Fibroblast of lung (primary cell): ENCODE measurements around the gene TOGARAM2. TPM values are rescaled to one million over a fixed set of nuclear protein-coding genes. Genes with fewer than 3 reads are reported as not detected.

Experiments
- DNase-seq, 2 donors: peaks; one replicate each; pipeline versions ENCODE4 v3.0.0 to v3.0.0-alpha.2; 2010; ENCODE audit warnings: low read depth in 2 of 2
- H2AFZ ChIP-seq: 2 replicates; pipeline ENCODE4 v1.5.1; 2012; ENCODE audit warnings: low read length, control low read depth, inconsistent platforms
- H3K27ac ChIP-seq: 2 replicates; pipeline ENCODE4 v1.5.1; 2011; ENCODE audit warnings: low read length, control low read depth; ENCODE audit not compliant: insufficient read depth
- H3K27me3 ChIP-seq: 2 replicates; pipeline ENCODE4 v1.5.1; 2011; ENCODE audit warnings: mild to moderate bottlenecking, low read length; ENCODE audit not compliant: control insufficient read depth, insufficient read depth
- H3K36me3 ChIP-seq: 2 replicates; pipeline ENCODE4 v1.5.1; 2011; ENCODE audit warnings: low read length; ENCODE audit not compliant: control insufficient read depth, insufficient read depth
- H3K4me1 ChIP-seq: 2 replicates; pipeline ENCODE4 v1.5.1; 2011; ENCODE audit warnings: low read length; ENCODE audit not compliant: control insufficient read depth, insufficient read depth; ENCODE audit errors: extremely low read depth
- H3K4me2 ChIP-seq: 2 replicates; pipeline ENCODE4 v1.5.1; 2011; ENCODE audit warnings: low read length, control low read depth; ENCODE audit not compliant: insufficient read depth; ENCODE audit errors: extremely low read depth
- H3K4me3 ChIP-seq, 4 experiments: fragments of 200-600 bp in 1 of 4; sonication (generic) in 1 of 4; replicated peaks in 1 of 4; 2 replicates each; pipeline ENCODE4 v1.5.1; 2011 to 2016; ENCODE audit warnings: low read length in 4 of 4, low read depth in 3 of 4, mild to moderate bottlenecking in 3 of 4, control low read depth in 2 of 4, inconsistent platforms in 1 of 4, mixed read lengths in 1 of 4; ENCODE audit not compliant: insufficient read depth in 1 of 4; ENCODE audit errors: control extremely low read depth in 1 of 4
- H3K79me2 ChIP-seq: 2 replicates; pipeline ENCODE4 v1.5.1; 2012; ENCODE audit warnings: mild to moderate bottlenecking, low read length, inconsistent platforms; ENCODE audit not compliant: control insufficient read depth, insufficient read depth
- H3K9ac ChIP-seq: 2 replicates; pipeline ENCODE4 v1.5.1; 2011; ENCODE audit warnings: mild to moderate bottlenecking, low read length, control low read depth; ENCODE audit not compliant: insufficient read depth
- H3K9me3 ChIP-seq: 2 replicates; pipeline ENCODE4 v1.5.1; 2012; ENCODE audit warnings: low read depth, low read length; ENCODE audit not compliant: control insufficient read depth, insufficient read depth
- H4K20me1 ChIP-seq: 2 replicates; pipeline ENCODE4 v1.5.1; 2011; ENCODE audit warnings: low read length; ENCODE audit not compliant: control insufficient read depth, insufficient read depth; ENCODE audit errors: extremely low read depth
- CTCF ChIP-seq, 2 donors: IDR thresholded peaks in 1 of 2; conservative IDR thresholded peaks in 1 of 2; 1 replicate in 1 of 2; 2 replicates in 1 of 2; pipeline ENCODE4 v1.5.1; 2011 to 2012; ENCODE audit warnings: low read length in 2 of 2, control low read depth in 1 of 2, inconsistent platforms in 1 of 2, low read depth in 1 of 2, mild to moderate bottlenecking in 1 of 2
- EZH2 ChIP-seq: IDR thresholded peaks from 2 replicates; pipeline ENCODE4 v1.5.1; 2012; ENCODE audit warnings: low read length, control low read depth, mild to moderate bottlenecking; ENCODE audit errors: missing control alignments
- polyA plus RNA-seq, 2 donors: library from polyadenylated mRNA; depleted of rRNA in 1 of 2; stranded (reverse) in 1 of 2; unstranded in 1 of 2; fragments of >200 nt; gene quantifications; 2 replicates each; pipeline ENCODE4 v1.2.1, GENCODE V29; 2011 to 2012; ENCODE audit warnings: missing spikeins in 1 of 2
- total RNA-seq: library from RNA; depleted of rRNA; stranded (reverse); fragments of >200 nt; gene quantifications from 2 replicates; pipeline ENCODE4 v1.2.1, GENCODE V29; 2014

TOGARAM2 gene
- total and polyA plus RNA-seq, 2 donors (not counting 1 experiment from before 2014, with no cell fraction given), result 0.15 to 0.33 TPM

GRCh38 chr2:28974252-28974651, 6.8 kb upstream of the TOGARAM2 start:
- TF ChIP-seq EZH2, result no peak
- no peak for TF ChIP-seq CTCF (conservative IDR thresholded peaks at IDR 0.05 in 1 of 2, IDR thresholded peaks at IDR 0.05 in 1 of 2; ENCODE audit: low read depth in 1 of 2, low read length in 2 of 2)
- Histone ChIP-seq H3K79me2 (no peaks in the 10 kb centered on the region), H3K27me3 (no peaks in the 10 kb centered on the region), H3K9ac (no peak overlapping the region), H3K9me3 (no peaks in the 10 kb centered on the region), H3K4me3 (no peak overlapping the region), H3K36me3 (no peaks in the 10 kb centered on the region), H4K20me1 (no peaks in the 10 kb centered on the region), H3K4me2 (no peak overlapping the region), H2AFZ (no peak overlapping the region), H3K4me1 (no peaks in the 10 kb centered on the region), H3K27ac (no peak overlapping the region)
- no peak for DNase-seq

GRCh38 chr2:28975671-28976070, 5.4 kb upstream of the TOGARAM2 start:
- H2AFZ ChIP-seq, result no peak overlapping the region

DNA sequence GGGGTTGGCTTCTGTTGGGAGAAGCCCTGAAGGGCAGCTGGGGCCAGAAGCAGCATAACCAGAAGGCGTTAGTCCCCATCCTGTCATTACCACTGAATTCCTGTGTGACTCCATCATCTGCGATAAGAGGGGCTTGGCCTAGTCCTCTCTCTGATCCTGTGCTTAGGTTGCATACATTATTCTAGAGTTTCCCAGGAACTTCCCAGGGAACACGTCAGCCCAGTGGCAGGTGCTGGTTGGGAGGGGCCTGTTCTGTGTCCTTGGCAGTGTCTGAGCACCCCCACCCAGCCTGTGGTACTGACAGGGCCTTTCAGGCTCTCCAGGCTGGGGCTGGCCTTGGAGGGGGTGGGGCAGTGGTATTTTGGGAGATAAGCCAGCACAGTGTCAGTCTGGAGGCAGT, 4.5 kb upstream of the TOGARAM2 start:
- no peak overlapping the region for H3K27ac ChIP-seq
- H3K9me3 ChIP-seq, result no peaks in the 10 kb centered on the region
- no peak overlapping the region for H3K4me2 ChIP-seq
- H3K4me3 ChIP-seq, result no peak overlapping the region
- no peaks in the 10 kb centered on the region for H3K79me2 ChIP-seq
- H4K20me1 ChIP-seq, result no peaks in the 10 kb centered on the region
- H2AFZ ChIP-seq, result no peak overlapping the region
- peak; percentile 40 to 93 for DNase-seq
- no peak overlapping the region for H3K9ac ChIP-seq
- no peaks in the 10 kb centered on the region for H3K36me3 ChIP-seq
- no peaks in the 10 kb centered on the region for H3K4me1 ChIP-seq
- H3K27me3 ChIP-seq, result no peaks in the 10 kb centered on the region
- TF ChIP-seq CTCF (conservative IDR thresholded peaks at IDR 0.05 in 1 of 2, IDR thresholded peaks at IDR 0.05 in 1 of 2; ENCODE audit: low read depth in 1 of 2, low read length in 2 of 2), result no peak
- TF ChIP-seq EZH2, result no peak

More at GRCh38 chr2:28975671-28976070, 5.4 kb upstream of the TOGARAM2 start:
- Histone ChIP-seq H3K27ac (no peak overlapping the region), H3K4me2 (no peak overlapping the region), H3K36me3 (no peaks in the 10 kb centered on the region), H4K20me1 (no peaks in the 10 kb centered on the region), H3K27me3 (no peaks in the 10 kb centered on the region), H3K9me3 (no peaks in the 10 kb centered on the region), H3K79me2 (no peaks in the 10 kb centered on the region), H3K4me1 (no peaks in the 10 kb centered on the region), H3K4me3 (no peak overlapping the region), H3K9ac (no peak overlapping the region)
- no peak for DNase-seq
- TF ChIP-seq EZH2 (no peak), CTCF (conservative IDR thresholded peaks at IDR 0.05 in 1 of 2, IDR thresholded peaks at IDR 0.05 in 1 of 2; ENCODE audit: low read depth in 1 of 2, low read length in 2 of 2) (no peak)
